Non-pigmented ciliary epithelial cell (primary cell): ENCODE measurements around the gene HRCT1.
"Not testable (repeated sequence)": the region's sequence is repeated elsewhere in the genome, so short reads cannot be mapped to it uniquely, and the experiment has no call there.

Experiments
- DNase-seq: peaks from one replicate; pipeline ENCODE4 v3.0.0-alpha.2; 2010; ENCODE audit warnings: low read depth

Gene HRCT1

DNA sequence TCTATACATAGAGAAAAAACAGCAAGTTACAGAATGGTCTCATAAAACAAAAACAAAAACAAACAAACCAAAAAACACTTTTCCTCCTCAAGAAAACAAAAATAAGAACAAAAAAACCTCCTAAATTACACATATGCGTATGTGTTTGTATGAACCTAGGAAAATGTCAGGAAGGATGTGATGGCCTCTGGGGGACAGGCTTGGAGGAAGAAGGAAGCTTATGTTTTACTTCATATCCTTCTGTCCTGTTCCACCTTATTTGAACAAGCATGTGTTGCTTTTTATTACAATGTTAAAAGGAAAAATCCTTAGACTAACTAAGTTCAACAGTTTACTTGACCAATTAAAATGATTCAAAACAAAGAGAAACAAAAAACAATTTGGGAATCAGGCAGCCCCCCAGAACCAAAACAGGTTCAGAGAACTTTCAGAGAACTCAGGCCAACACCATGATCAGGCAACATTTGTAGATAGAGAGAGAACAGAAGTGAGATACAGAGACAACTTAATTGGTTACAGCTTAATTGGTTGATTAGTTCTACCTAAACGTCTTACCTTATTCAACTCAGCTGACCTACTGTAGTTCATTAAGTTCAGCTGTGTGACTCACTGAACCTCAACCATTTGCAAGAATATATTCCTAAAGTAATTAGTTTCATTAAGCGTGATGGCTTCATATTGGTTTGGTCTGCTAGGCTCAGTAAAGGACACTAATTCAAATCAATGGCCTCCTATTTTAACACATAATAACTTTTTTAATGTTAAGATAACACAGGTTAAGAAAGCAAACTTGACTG lies 13.4 kb downstream of the HRCT1 start:
- DNase-seq: no peak

- no peak for DNase-seq
These were observed 14.1 kb downstream of the HRCT1 start for GRCh38 chr9:35920051-35920620.

DNA sequence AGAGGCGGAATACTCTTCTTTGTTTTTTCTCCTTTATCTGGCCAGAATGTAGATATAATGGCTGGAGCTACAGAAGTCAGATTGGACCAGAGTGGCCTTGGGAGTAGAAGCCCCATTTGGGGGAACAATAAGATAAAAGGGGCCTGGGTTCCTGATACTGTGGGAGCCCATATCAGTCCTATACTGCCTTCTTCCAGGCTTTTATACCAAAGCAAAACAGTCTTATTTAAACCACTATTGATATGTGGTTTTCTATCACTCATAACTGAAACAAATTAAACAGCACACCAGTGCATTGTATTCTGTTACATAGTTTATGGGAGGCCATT lies 17.6 kb downstream of the HRCT1 start:
- DNase-seq: no peak

DNA sequence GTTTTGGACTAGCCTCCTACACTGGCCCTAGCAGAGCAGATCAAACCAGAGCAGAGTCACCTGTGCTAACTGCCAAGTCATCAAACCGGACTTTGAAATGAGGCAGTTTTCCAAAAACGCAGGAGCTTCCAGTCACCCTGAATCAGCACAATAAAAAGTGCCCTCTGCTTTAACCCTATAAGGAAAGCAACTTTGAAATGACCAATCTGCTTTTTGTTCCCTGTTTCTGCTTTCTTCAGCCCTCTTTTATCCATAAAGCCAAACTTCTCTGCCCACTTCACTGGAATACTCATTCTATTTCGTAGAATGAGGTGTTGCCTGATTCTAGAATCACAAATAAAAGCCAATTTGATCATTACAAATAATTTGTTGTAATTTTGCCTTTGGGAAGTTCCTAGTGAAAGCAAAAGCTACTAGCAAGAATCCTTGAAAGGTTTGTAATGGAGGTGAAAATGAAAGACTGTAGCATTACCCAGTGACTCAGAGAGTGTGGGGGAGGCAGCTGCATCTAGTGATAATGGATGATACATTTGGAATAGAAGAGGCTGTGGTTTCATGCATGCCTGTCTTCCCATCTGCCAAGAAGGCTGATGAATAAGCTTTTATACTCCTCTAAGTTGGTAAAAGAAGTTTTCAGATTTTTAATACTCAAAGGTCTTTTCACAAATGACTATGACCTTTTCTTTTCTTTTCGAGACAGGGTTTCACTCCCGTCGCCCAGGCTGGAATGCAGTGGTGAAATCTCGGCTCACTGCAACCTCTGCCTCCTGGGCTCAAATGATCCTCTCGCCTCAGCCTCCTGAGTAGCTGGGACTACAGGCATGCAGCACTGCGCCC lies 18.1 kb downstream of the HRCT1 start:
- no peak for DNase-seq

GRCh38 chr9:35928591-35929452 lies 22.8 kb downstream of the HRCT1 start:
- DNase-seq: no peak

GRCh38 chr9:35929453-35929718 lies 23.4 kb downstream of the HRCT1 start:
- DNase-seq: no peak

GRCh38 chr9:35930521-35930920 lies 24.5 kb downstream of the HRCT1 start:
- no peak for DNase-seq

DNA sequence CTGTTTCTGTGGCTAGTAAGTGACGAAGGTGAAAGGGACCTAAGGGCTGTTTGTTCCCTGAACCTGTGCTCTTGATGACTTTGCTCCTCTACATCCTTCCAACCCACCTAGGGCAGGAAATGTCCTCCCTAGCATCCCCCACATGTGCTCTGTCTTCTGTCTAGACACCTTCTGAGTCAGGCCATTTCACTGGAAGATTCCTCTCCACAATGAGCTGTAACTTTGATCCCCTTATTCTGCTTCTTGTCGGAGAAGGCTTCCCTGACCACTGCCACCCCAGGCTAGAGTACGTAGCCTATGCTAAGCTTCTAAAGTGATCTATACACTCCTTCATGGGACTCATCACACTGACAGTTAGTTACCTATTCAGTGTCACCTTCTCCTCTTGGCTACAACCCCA lies 25.0 kb downstream of the HRCT1 start:
- no peak for DNase-seq

DNA sequence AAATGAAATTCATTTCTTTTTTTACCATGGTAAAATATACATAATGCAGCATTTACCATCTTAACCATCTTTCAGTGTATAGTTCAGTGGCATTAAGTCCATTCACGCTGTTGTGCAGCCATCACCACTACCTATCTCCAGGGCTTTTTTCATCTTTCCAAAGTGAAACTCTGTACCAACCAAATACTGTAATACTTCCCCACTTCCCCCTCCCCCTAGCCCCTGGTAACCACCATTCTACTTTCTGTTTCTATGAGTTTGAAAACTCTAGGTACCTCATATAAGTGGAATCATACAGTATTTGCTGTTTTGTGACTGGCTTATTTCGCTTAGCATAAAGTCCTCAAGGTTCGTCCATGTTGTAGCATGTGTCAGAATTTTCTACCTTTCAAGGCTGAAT lies 26.7 kb downstream of the HRCT1 start:
- no peak for DNase-seq

- DNase-seq: no peak
These were observed 27.6 kb downstream of the HRCT1 start for GRCh38 chr9:35933550-35934067.

- not testable (repeated sequence) for DNase-seq
These were observed 28.1 kb downstream of the HRCT1 start for GRCh38 chr9:35934069-35934468.

GRCh38 chr9:35935261-35935660 lies 29.3 kb downstream of the HRCT1 start:
- DNase-seq: no peak

DNA sequence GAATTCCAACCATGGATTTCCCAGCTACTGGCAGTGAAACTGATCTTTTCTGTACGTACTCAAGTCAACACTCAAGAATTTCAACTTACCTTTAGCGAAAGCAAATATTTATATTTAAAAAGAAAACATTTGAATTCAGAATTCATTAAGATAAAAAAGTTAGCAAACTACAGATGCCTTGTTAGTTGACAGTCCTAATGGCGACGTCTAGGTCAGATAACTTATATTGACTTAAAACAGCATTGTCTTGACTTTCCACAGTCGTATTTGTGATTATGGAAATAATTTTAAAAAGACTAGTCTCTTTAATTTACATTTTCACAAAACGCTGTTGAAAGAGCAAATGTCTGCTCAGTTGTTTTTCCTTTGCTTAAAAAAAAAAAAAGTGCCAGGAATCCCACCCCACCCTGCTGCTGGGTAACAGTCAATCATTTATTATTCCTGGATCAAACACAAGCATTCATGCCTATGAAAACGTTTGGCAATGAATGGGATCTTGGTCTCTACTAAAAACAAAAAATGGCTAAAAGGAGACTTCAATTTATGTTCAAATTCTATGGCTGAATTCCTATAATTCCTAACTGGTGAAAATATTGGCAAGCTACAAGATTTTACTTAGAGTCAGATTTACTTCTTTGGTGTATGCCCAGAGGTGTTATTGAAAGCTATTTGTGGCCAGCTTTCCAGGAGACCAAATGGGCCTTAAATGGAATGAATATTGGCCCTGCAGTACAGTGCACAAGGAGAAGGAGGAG lies 29.9 kb downstream of the HRCT1 start:
- DNase-seq: no peak

DNA sequence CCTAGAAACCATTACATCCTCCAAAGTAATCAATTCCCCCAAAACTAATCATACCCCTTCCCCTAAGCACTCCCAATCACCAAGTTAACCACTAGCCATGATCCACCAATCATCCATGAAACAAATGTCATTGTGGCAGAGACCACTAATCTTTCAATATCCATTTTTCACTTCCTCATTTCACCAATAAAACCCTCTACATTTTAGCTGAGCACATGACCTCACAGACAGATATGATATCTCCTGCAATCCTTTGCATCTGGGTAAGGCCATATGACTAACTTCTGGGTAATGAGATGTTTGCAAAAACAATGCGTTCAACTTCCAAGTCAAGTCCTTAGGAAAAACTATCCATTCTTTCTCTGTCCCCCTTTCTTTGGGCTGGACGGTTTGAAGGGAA lies 31.2 kb downstream of the HRCT1 start:
- no peak for DNase-seq

DNA sequence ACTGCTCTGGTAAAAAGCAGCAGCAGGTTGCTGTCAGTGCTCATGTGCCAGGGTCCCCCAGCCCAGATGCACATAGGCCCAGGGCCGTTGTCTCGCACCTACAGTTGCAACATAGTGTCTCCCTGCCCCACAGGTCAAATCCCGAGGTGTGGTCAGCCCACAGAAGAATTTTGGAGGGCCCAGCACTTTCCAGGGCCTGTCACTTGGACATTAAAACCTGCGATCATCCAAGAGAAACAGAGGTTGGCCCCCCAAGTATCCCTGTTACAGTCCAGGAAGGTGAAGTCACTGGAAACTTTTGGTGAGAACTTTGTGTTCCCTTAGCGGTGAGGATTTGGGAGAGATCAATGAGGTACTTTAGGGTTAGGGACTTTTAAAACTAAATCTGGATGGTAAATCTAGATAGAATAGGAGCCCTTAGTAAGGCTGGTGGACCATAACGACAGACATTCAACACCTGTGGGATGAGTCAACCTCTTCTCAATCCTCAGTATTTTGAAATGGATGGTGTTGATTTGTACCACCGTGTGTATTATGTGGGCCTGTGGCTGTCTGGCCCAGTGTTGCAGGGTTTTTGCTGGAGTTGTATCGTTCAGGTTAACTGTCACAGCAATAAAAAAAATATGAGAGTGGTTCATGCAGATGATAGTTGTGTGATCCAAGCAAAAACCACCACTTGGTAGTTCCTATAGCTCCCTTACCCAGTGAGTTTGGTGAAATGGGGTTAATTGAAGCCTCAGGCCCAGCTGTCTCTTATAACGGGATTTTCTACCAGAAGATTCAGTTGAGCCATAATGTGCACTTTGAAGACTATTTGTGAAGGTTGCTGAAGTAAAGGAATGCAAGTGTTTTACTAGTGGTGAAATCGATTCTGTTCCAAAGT lies 32.7 kb downstream of the HRCT1 start:
- no peak for DNase-seq

- DNase-seq: no peak
These were observed 33.8 kb downstream of the HRCT1 start for GRCh38 chr9:35939679-35940250.

DNA sequence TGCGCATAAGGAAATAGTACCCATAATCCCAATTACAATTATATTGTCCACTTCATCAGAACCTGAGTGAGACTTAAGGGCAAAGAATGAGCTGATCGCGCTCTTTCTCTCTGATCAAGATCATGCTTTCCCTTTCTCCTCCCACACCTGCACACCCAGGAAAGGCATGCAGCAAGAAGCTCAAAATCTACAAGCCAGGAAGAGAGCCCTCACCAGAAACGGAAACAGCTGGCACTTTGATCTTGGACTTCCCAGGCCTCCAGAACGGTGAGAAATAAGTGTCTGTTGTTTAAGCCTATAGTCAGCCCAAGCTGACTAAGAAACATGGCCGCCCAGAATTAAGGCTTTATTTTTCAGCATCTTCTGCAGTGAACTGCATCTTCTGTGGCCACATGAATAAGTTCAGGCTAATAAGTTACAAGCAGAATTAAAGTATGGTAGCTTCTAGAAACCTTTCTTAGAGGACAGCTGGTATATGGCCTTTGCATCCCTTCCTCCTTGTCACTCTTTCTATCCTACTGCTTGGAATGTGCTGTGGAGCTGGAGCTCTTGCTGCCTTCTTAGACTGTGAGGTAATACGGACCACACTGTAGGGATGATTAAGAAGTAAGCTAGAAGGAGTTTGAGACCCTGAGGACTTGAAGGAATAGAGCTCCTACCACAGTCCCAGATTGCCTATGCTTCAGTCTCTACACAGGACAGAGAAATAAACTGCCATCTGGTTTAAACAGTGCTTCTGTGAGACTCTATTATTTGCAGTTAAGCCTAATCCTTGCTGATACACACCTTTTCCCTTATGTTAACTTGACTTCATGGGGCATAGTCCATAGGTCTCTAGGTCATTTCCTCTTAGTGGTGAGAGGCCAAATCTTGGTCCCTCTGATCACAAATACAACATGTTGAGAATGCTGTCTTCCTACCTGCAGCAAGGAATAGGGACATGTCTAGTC lies 34.7 kb downstream of the HRCT1 start:
- DNase-seq: no peak

GRCh38 chr9:35942286-35942685 lies 36.3 kb downstream of the HRCT1 start:
- DNase-seq: no peak

DNA sequence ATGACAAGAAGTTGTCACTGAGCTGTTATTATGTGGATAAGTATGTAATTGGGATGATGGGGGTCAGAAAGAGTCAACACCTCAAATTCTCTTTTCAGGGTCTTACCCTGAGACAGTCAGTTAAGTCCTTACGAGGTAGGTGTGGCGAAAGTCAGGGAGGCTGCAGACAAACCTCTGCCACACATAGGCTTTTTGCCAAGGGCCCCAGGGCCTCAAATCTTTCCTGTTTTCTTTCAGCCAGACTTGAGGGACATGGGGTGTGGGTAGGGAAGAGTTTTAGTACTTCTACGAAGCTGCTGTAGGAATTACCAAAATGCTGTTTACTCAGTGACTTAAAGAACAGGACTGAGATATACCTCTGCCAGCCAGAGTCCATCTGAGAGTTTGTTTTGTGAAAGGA lies 38.2 kb downstream of the HRCT1 start:
- DNase-seq: no peak
